ENCODE results near the gene MTOR. TPM values are rescaled to one million over a fixed set of nuclear protein-coding genes. Genes with fewer than 3 reads are reported as not detected.

MTOR gene
- total RNA-seq, 1 donor from 2014 or later: 43.6 TPM

DNA sequence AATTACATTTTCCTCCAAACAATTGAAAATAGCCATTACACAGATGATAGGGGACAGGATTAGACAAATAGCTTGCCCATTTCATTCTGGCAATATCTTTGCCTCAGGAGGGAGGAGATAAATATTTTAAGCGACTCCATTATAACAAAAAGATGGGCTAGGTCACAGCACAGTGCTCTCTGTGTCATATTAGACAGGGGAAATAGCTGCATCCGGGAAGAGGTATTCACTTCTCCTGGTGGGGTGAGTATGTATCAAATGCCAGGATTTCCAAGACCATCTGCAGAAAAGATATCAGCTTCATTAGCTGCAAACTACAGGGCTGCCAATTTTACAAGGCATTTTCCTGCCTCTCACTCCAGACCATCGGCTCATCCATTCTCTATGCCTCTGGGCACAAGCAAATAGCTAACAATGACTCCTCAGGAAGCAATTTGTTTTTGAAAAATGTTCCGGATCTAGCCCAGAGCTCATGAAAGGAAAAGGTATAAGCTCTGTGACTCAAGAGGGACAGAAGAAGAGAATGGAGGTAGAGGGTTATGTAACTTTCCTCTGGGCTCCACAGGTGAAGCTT lies 115.1 kb downstream of the MTOR start:
- Histone ChIP-seq H3K79me2 (ENCODE audit: insufficient read depth, low read length) (no peaks in the 10 kb centered on the region), H3K36me3 (ENCODE audit: insufficient read depth, low read length) (peaks cover 35% of the 10 kb centered on the region), H3K9me3 (ENCODE audit: insufficient read depth, low read depth, low read length) (no peaks in the 10 kb centered on the region), H3K27ac (ENCODE audit: low read depth, low read length) (no peak overlapping the region), H3K4me2 (ENCODE audit: low read length) (no peak overlapping the region), H4K20me1 (ENCODE audit: insufficient read depth, low read length) (peaks cover 8% of the 10 kb centered on the region), H3K9ac (ENCODE audit: low read length) (no peak overlapping the region), H3K4me3 (ENCODE audit: insufficient read depth, low read depth, low read length) (no peak overlapping the region), H2AFZ (ENCODE audit: low read depth, low read length) (no peak overlapping the region), H3K4me1 (ENCODE audit: insufficient read depth, low read length) (peaks cover 11% of the 10 kb centered on the region), H3K27me3 (ENCODE audit: insufficient read depth, low read length) (no peaks in the 10 kb centered on the region)
- peaks cover 17% of the 10 kb centered on the region for H3K4me1 Mint-ChIP-seq (ENCODE audit: low read depth, unreplicated experiment)
- no peak overlapping the region for H3K4me3 Mint-ChIP-seq (ENCODE audit: unreplicated experiment)
- no peaks in the 10 kb centered on the region for H3K27me3 Mint-ChIP-seq (ENCODE audit: low read depth, unreplicated experiment)
- no peak for FAIRE-seq
- no peaks in the 10 kb centered on the region for H3K9me3 Mint-ChIP-seq (ENCODE audit: unreplicated experiment)
- H3K27ac Mint-ChIP-seq (ENCODE audit: unreplicated experiment): no peak overlapping the region
- H3K36me3 Mint-ChIP-seq (ENCODE audit: low read depth, unreplicated experiment): peaks cover 17% of the 10 kb centered on the region
- DNase-seq (ENCODE audit: low read depth): peak; percentile 21
- TF ChIP-seq, protein P1, sequence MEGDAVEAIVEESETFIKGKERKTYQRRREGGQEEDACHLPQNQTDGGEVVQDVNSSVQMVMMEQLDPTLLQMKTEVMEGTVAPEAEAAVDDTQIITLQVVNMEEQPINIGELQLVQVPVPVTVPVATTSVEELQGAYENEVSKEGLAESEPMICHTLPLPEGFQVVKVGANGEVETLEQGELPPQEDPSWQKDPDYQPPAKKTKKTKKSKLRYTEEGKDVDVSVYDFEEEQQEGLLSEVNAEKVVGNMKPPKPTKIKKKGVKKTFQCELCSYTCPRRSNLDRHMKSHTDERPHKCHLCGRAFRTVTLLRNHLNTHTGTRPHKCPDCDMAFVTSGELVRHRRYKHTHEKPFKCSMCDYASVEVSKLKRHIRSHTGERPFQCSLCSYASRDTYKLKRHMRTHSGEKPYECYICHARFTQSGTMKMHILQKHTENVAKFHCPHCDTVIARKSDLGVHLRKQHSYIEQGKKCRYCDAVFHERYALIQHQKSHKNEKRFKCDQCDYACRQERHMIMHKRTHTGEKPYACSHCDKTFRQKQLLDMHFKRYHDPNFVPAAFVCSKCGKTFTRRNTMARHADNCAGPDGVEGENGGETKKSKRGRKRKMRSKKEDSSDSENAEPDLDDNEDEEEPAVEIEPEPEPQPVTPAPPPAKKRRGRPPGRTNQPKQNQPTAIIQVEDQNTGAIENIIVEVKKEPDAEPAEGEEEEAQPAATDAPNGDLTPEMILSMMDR (IDR thresholded peaks at IDR 0.05; ENCODE audit: insufficient read depth, low read depth, low read length): no peak
- TF ChIP-seq EZH2 (IDR thresholded peaks at IDR 0.05; ENCODE audit: insufficient read depth, low read length): no peak

DNA sequence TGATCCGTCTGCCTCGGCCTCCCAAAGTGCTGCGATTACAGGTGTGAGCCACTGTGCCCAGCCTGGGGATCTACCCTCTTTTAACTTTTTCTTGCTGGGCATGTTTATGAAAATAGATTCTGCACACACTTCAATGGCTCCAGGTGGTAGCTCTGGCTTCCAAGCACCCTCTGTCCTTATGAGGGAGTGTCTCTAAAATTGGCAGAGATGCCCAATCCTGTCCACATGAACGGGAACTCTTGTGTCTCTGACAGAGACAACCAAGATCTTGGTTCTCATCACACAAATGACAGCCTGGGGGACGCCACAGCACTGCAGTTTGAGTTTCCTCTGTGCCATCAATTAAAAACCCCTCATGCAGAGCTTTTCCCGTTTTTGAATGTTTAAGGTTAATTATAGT lies 116.6 kb downstream of the MTOR start:
- Histone ChIP-seq H3K79me2 (ENCODE audit: insufficient read depth, low read length) (no peaks in the 10 kb centered on the region), H3K36me3 (ENCODE audit: insufficient read depth, low read length) (peaks cover 35% of the 10 kb centered on the region), H3K9ac (ENCODE audit: low read length) (no peak overlapping the region), H3K9me3 (ENCODE audit: insufficient read depth, low read depth, low read length) (no peaks in the 10 kb centered on the region), H3K4me2 (ENCODE audit: low read length) (no peak overlapping the region), H2AFZ (ENCODE audit: low read depth, low read length) (no peak overlapping the region), H3K27ac (ENCODE audit: low read depth, low read length) (no peak overlapping the region), H3K27me3 (ENCODE audit: insufficient read depth, low read length) (no peaks in the 10 kb centered on the region), H3K4me1 (ENCODE audit: insufficient read depth, low read length) (no peaks in the 10 kb centered on the region), H3K4me3 (ENCODE audit: insufficient read depth, low read depth, low read length) (no peak overlapping the region), H4K20me1 (ENCODE audit: insufficient read depth, low read length) (no peaks in the 10 kb centered on the region)
- no peak overlapping the region for H3K27ac Mint-ChIP-seq (ENCODE audit: unreplicated experiment)
- no peak for FAIRE-seq
- no peak overlapping the region for H3K4me3 Mint-ChIP-seq (ENCODE audit: unreplicated experiment)
- TF ChIP-seq, protein P1 (IDR thresholded peaks at IDR 0.05; ENCODE audit: insufficient read depth, low read depth, low read length): no peak
- TF ChIP-seq EZH2 (IDR thresholded peaks at IDR 0.05; ENCODE audit: insufficient read depth, low read length): no peak
- peaks cover 7% of the 10 kb centered on the region for H3K4me1 Mint-ChIP-seq (ENCODE audit: low read depth, unreplicated experiment)
- no peak for DNase-seq (ENCODE audit: low read depth)
- peaks cover 17% of the 10 kb centered on the region for H3K36me3 Mint-ChIP-seq (ENCODE audit: low read depth, unreplicated experiment)
- H3K9me3 Mint-ChIP-seq (ENCODE audit: unreplicated experiment): no peaks in the 10 kb centered on the region
- no peaks in the 10 kb centered on the region for H3K27me3 Mint-ChIP-seq (ENCODE audit: low read depth, unreplicated experiment)

DNA sequence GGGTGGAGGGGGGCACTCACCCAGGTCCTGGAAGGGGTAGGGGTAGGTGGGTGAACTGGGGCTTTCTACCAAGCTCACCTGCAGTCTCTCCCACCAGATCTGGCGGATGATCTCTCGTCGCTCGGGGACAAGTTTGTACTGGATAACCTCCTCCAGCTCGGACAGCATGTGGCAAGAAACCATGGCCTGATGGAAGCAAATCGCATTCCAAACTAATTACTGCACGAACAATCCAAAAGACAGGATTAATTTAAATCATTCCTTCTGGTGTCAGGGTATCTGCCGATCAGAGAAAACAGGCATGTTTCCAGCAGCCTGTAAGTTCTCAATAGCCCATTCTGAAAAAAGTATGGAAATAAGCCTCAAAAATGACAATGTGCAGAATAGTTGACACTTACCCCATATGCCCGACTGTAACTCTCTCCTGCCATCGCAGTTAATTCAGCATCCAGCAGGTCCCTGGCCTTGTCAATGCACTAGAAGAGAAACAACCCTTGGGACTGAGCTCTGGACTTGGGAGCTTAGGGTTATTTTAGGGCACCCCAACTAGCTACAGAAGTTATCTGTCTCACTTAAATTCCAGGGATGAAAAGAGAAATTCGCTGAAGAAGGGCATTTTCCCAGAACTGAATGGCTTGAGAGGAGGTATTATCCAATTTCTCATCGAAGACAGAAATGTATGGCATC lies 117.6 kb downstream of the MTOR start:
- TF ChIP-seq, protein P1 (IDR thresholded peaks at IDR 0.05; ENCODE audit: insufficient read depth, low read depth, low read length): no peak
- TF ChIP-seq EZH2 (IDR thresholded peaks at IDR 0.05; ENCODE audit: insufficient read depth, low read length): no peak
- Mint-ChIP-seq H3K9me3 (ENCODE audit: unreplicated experiment) (no peaks in the 10 kb centered on the region), H3K27ac (ENCODE audit: unreplicated experiment) (no peak overlapping the region), H3K4me3 (ENCODE audit: unreplicated experiment) (no peak overlapping the region), H3K27me3 (ENCODE audit: low read depth, unreplicated experiment) (no peaks in the 10 kb centered on the region), H3K4me1 (ENCODE audit: low read depth, unreplicated experiment) (peaks cover 7% of the 10 kb centered on the region), H3K36me3 (ENCODE audit: low read depth, unreplicated experiment) (peaks cover 19% of the 10 kb centered on the region)
- Histone ChIP-seq H3K36me3 (ENCODE audit: insufficient read depth, low read length) (peaks cover 32% of the 10 kb centered on the region), H3K27ac (ENCODE audit: low read depth, low read length) (no peak overlapping the region), H3K79me2 (ENCODE audit: insufficient read depth, low read length) (no peaks in the 10 kb centered on the region), H3K4me3 (ENCODE audit: insufficient read depth, low read depth, low read length) (no peak overlapping the region), H3K4me1 (ENCODE audit: insufficient read depth, low read length) (no peaks in the 10 kb centered on the region), H3K4me2 (ENCODE audit: low read length) (no peak overlapping the region), H2AFZ (ENCODE audit: low read depth, low read length) (no peak overlapping the region), H3K9ac (ENCODE audit: low read length) (no peak overlapping the region), H4K20me1 (ENCODE audit: insufficient read depth, low read length) (no peaks in the 10 kb centered on the region), H3K27me3 (ENCODE audit: insufficient read depth, low read length) (no peaks in the 10 kb centered on the region), H3K9me3 (ENCODE audit: insufficient read depth, low read depth, low read length) (no peaks in the 10 kb centered on the region)
- FAIRE-seq (peak; percentile 32), DNase-seq (ENCODE audit: low read depth) (no peak)
